Muscle layer of colon (tissue), 2 donors: ENCODE results near the gene TYW5.

Experiments
- H3K27ac ChIP-seq: one replicate; pipeline ENCODE4 v1.7.0; 2013; ENCODE audit warnings: low read depth, mild to moderate bottlenecking, low read length, moderate library complexity
- H3K27me3 ChIP-seq, 2 donors: one replicate each; pipeline ENCODE4 v1.7.0; 2013; ENCODE audit warnings: low read length in 2 of 2, mild to moderate bottlenecking in 2 of 2; ENCODE audit not compliant: insufficient read depth in 2 of 2, control insufficient read depth in 1 of 2
- H3K36me3 ChIP-seq: one replicate; pipeline ENCODE4 v1.7.0; 2013; ENCODE audit warnings: mild to moderate bottlenecking, low read length; ENCODE audit not compliant: insufficient read depth
- H3K4me1 ChIP-seq: one replicate; pipeline ENCODE4 v1.7.0; 2013; ENCODE audit warnings: mild to moderate bottlenecking, low read length; ENCODE audit not compliant: insufficient read depth
- H3K4me3 ChIP-seq, 2 donors: one replicate each; pipeline ENCODE4 v1.7.0; 2013; ENCODE audit warnings: low read length in 2 of 2, low read depth in 1 of 2, mild to moderate bottlenecking in 1 of 2, moderate library complexity in 1 of 2
- H3K9ac ChIP-seq: one replicate; pipeline ENCODE4 v1.7.0; 2013; ENCODE audit warnings: low read length
- H3K9me3 ChIP-seq: one replicate; pipeline ENCODE4 v1.7.0; 2013; ENCODE audit warnings: mild to moderate bottlenecking, low read length
- donor health status: abdominal sarcoma.
- donor health status: Adenocarcinoma of cecum.

TYW5 gene, protein sequence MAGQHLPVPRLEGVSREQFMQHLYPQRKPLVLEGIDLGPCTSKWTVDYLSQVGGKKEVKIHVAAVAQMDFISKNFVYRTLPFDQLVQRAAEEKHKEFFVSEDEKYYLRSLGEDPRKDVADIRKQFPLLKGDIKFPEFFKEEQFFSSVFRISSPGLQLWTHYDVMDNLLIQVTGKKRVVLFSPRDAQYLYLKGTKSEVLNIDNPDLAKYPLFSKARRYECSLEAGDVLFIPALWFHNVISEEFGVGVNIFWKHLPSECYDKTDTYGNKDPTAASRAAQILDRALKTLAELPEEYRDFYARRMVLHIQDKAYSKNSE

DNA sequence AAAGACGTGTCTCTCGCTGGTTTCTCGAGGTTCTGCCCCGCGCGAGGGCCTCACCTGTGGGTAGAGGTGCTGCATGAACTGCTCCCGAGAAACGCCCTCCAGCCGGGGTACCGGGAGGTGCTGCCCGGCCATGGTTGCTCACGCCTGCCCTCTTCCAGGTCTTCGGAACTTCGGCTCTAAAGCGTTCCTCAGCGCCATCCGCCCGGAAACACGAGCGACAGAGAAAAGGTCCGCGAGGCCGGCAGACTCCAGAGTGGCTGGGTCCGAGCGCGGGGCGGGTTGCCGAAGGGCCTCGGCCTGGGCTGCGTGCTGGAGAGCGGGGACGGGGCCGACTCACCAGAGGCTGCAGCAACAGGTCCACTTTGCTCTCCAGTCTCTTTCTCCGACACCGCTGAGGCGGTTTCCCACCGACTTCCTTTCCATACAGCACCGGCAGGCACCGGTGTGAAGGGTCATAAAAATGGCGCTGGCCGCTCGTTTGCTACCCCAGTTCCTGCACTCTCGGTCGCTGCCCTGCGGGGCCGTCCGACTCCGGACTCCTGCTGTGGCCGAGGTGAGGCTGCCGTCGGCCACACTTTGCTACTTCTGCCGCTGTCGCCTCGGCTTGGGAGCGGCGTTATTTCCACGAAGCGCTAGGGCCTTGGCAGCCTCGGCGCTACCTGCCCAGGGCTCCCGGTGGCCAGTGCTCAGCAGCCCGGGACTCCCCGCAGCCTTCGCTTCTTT lies at the start of gene TYW5, which contains the start of gene MAIP1:
TYW5 (minus strand) TSS at position 153 of the 723 bp plus-strand sequence; CDS start at position 132, 21 bp downstream.
MAIP1 (plus strand) TSS at position 244 of the 723 bp plus-strand sequence; CDS start at position 461, 217 bp downstream.
- Histone ChIP-seq H3K9me3 (no peaks in the 10 kb centered on the region), H3K4me3 (peak within 1 kb of the TSS; percentile 97), H3K4me1 (peaks cover 27% of the 10 kb centered on the region), H3K36me3 (peaks cover 10% of the 10 kb centered on the region), H3K27ac (peak within 1 kb of the TSS; percentile 94), H3K27me3 (no peaks in the 10 kb centered on the region), H3K9ac (peak within 1 kb of the TSS; percentile 96)

DNA sequence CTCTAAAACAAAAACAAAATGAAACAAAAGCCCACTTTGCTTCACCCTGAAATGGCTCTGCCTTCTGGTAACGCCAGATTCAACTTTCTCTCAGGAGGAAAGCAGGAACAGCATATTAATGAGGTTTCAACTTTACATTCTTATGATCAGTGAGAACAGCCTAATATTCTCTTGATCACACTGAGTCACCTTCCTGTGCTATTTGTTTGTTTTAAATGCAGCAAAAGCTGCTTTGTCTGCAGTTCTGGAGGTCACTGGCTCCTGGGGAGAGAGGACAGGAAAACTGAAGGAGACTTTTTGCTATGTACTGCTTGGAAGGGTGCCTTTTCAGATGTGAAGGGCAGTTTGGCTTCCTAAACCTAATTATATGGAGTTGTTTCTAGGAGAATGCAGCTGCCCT lies 48.2 kb upstream of the TYW5 start:
- no peaks in the 10 kb centered on the region for H3K36me3 ChIP-seq
- H3K4me3 ChIP-seq, result no peak overlapping the region
- no peak overlapping the region for H3K27ac ChIP-seq
- no peaks in the 10 kb centered on the region for H3K9me3 ChIP-seq
- H3K27me3 ChIP-seq, result no peaks in the 10 kb centered on the region
- no peaks in the 10 kb centered on the region for H3K4me1 ChIP-seq
- H3K9ac ChIP-seq, result no peak overlapping the region

DNA sequence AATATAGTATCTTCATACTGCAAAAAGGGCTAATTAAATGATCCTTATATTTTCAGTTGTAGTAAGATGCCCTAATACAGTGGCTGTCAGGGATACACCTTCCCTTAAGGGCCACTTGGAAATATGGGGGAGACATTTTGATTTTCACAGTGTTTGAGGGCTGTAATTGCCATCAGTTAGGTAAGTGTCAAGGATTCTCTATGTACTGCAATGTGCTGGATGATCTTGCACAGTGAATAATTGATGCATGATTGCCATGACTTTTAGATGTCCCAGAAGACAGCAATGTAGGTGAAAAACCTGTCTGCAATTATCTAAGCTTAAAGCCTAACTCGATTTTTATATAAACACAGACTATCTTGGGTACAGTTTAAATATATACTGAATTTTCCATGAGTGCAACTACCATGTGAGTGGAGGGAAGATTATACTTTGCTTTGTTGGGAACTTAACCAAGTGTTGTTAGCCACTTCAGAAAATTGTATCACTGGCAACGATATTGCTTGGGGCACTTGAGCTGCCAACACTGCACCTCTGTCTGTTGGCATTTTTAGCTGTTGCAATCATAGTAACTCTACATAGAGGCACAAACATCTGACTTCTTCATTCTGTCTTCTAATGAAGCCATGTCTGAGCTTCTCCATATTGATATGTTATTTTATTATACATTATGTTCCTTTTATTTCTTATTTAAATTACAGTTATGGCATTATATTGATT lies 45.3 kb upstream of the TYW5 start:
- Histone ChIP-seq H3K36me3 (no peaks in the 10 kb centered on the region), H3K27ac (no peak overlapping the region), H3K9me3 (no peaks in the 10 kb centered on the region), H3K27me3 (no peaks in the 10 kb centered on the region), H3K9ac (no peak overlapping the region), H3K4me3 (no peak overlapping the region), H3K4me1 (no peaks in the 10 kb centered on the region)

DNA sequence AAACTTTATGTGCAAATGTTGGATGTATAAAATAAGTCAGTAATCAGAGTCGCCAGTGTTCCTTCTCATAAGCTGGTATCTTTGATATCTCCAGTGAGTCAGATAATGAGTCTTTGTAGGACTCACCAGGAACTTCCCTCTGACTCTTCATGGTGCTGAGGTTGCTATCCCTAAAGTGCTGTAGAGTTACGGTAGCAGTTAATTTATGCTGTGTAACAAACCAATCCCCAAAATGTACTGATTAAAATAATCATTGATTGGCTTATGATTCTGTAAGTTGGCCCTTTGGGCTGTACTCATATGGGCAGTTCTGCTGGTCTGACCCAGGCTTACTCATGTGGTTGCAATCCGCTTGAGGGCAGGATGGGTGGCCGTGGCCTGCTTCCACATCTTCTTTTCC lies 43.9 kb upstream of the TYW5 start:
- Histone ChIP-seq H3K4me3 (no peak overlapping the region), H3K4me1 (no peaks in the 10 kb centered on the region), H3K27ac (no peak overlapping the region), H3K9ac (no peak overlapping the region), H3K36me3 (no peaks in the 10 kb centered on the region), H3K9me3 (no peaks in the 10 kb centered on the region), H3K27me3 (no peaks in the 10 kb centered on the region)

DNA sequence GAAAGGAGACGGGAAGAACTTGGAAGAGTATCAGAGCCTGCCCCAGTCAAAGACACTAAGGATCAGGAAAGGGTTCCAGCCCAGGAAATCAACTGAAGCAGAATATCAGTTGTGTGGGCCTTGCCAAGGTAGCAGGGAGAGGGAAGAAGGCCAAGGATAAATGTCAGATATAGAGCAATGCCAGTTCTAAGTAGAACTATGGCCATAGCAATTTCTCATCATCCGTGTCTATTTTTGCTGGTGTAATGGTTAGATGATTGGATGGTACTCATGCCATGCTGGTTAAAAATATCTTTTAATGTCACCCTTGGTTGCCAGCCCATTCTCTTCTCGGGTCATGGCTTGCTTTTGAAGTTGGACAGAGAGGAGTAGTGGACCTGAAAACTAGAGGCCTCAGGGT lies 42.0 kb upstream of the TYW5 start:
- Histone ChIP-seq H3K36me3 (no peaks in the 10 kb centered on the region), H3K9me3 (no peaks in the 10 kb centered on the region), H3K4me1 (no peaks in the 10 kb centered on the region), H3K27me3 (no peaks in the 10 kb centered on the region), H3K9ac (no peak overlapping the region), H3K4me3 (no peak overlapping the region), H3K27ac (no peak overlapping the region)

DNA sequence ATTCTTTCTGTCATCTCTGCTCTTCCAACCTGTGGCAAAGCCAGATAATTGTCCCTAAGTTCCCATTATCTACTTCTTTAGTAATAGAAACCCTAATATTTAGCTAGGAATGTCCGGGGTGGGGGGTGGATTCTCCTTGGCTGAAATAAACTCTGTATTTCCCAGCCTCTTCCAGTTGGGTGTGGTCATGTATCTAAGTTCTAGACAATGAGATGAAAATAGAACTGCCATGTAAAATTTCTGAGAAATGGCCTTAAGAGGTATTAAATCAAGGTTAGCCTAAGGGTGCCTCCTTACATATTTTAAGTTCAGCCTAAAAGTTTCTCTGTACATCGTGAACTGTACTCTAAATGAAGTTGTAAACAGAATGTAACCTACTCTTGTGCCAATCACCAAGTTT lies 39.6 kb upstream of the TYW5 start:
- Histone ChIP-seq H3K9ac (no peak overlapping the region), H3K27ac (no peak overlapping the region), H3K4me1 (no peaks in the 10 kb centered on the region), H3K27me3 (no peaks in the 10 kb centered on the region), H3K4me3 (no peak overlapping the region), H3K9me3 (no peaks in the 10 kb centered on the region), H3K36me3 (no peaks in the 10 kb centered on the region)

DNA sequence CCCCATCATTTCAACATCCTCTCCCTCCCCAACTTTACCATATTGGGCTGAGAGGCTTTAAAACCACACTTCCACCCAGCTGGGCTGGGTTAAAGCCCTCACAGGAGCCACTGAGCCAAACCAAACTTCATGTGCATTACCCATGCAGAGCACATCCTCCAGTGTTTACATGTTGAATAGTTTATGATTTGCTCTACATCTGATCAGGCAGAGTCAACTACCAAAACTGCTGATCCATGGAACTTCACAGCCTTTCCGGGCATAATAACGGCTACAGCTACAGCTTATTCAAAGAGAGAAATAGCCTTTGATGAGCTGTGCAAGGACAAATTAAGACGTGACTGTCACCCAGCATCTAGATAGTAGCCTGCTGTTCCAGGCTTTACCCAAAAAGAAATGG lies 39.1 kb upstream of the TYW5 start:
- no peak overlapping the region for H3K4me3 ChIP-seq
- H3K4me1 ChIP-seq, result no peaks in the 10 kb centered on the region
- no peaks in the 10 kb centered on the region for H3K36me3 ChIP-seq
- no peak overlapping the region for H3K9ac ChIP-seq
- H3K27ac ChIP-seq, result no peak overlapping the region
- H3K27me3 ChIP-seq, result no peaks in the 10 kb centered on the region
- H3K9me3 ChIP-seq, result no peaks in the 10 kb centered on the region

DNA sequence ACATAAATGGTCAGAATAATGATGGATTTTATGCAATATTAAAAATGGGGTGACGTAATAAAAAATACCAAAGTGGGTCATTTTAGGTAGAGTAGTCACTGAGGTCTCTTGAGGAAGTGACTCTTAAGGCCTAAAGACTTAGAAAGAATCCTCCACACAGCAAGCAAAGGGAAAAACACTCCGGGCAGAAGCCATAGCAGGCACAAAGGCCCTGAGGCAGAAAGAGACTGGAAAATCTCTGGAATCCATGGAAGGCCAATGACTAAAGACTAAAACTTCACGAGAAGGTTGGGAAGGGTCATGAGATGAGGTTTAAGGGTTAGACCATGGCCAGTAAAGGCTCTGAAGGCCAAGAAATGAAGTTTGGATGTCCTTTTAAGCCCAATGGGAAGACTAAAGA lies 37.0 kb upstream of the TYW5 start:
- no peak overlapping the region for H3K27ac ChIP-seq

DNA sequence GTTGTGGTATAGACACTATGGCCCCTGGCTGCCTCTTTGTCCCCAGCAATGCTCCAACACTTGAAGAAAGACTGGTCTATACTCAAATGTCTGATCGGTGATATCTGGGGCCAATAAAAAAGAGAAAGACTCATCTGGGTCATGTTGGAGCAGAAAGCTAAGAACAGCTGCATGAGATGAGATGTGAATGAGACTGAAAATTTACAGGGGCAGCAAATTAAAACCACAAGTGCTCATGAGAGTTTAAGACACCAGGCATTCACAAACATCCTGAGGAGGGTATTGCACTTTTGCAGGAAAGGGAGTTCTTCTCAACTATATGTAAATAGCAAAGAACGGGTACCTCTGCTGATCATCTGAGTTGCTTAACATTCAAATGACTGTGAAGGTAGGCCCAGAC lies 36.4 kb upstream of the TYW5 start:
- no peak overlapping the region for H3K4me3 ChIP-seq
- no peaks in the 10 kb centered on the region for H3K9me3 ChIP-seq
- H3K36me3 ChIP-seq, result no peaks in the 10 kb centered on the region
- H3K4me1 ChIP-seq, result no peaks in the 10 kb centered on the region
- no peaks in the 10 kb centered on the region for H3K27me3 ChIP-seq
- no peak overlapping the region for H3K27ac ChIP-seq
- H3K9ac ChIP-seq, result no peak overlapping the region

More for the DNA sequence above, 37.0 kb upstream of the TYW5 start:
- H3K27me3 ChIP-seq, result no peaks in the 10 kb centered on the region
- H3K9me3 ChIP-seq, result no peaks in the 10 kb centered on the region
- no peak overlapping the region for H3K4me3 ChIP-seq
- H3K36me3 ChIP-seq, result no peaks in the 10 kb centered on the region
- H3K4me1 ChIP-seq, result no peaks in the 10 kb centered on the region
- no peak overlapping the region for H3K9ac ChIP-seq

DNA sequence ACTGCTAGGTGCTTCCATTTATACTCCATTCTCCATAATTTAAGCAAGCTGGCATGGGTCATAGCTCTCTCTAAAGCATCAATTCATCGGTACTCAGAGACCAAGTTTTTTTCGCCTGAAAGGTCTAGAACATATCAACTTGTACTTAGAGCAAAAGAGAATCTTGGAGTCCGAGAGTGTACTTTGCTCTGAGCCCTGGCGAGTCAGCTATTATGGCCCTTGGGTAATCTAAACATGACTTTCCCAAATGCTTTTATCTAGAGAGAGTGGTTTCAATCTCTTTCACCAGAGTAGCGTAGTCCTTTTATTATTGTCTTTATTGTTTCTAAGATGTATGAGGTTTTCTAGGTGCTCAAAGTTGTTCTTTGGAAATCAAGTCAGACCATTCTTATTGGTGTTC lies 34.5 kb upstream of the TYW5 start:
- Histone ChIP-seq H3K27me3 (no peaks in the 10 kb centered on the region), H3K9ac (no peak overlapping the region), H3K27ac (no peak overlapping the region), H3K4me1 (no peaks in the 10 kb centered on the region), H3K9me3 (no peaks in the 10 kb centered on the region), H3K36me3 (no peaks in the 10 kb centered on the region), H3K4me3 (no peak overlapping the region)

DNA sequence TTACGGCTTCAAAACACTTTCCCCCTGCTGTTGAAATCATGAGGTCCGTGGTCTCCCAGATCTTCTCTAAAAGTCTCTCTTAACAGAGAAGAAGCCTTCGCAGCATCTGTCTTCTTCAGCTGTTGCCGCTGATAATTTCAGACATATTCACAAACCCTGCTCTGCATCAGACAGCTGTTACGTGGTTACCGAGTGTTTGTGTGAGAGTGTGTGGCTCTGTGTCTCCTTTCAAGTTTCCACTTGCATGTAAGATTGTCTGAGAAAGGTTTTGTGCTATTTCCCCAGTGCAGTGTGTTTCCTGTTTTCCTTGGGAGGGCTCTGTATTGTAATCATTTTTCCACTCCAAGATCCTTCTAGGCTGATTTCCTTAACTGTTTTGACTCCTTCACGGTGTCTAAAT lies 32.9 kb upstream of the TYW5 start:
- Histone ChIP-seq H3K27me3 (no peaks in the 10 kb centered on the region), H3K9ac (no peak overlapping the region), H3K4me3 (no peak overlapping the region), H3K4me1 (no peaks in the 10 kb centered on the region), H3K9me3 (no peaks in the 10 kb centered on the region), H3K36me3 (no peaks in the 10 kb centered on the region), H3K27ac (no peak overlapping the region)
